ENCODE data around the gene ANKRD13C.
"Not testable (repeated sequence)": the region's sequence is repeated elsewhere in the genome, so short reads cannot be mapped to it uniquely, and the experiment has no call there.

DNA sequence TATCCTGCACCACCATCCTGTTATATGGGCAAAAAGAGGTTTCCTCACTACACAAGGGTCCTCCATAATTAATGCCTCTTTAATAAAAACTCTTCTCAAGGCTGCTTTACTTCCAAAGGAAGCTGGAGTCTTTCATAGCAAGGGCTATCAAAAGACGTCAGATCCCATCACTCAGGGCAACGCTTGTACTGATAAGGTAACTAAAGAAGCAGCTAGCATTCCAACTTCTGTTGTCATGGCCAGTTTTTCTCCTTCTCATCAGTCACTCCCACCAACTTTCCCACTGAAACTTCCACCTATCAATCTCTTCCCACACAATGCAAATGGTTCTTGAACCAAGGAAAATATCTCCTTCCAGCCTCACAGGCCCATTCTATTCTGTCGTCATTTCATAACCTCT is 17.1 kb upstream of the ANKRD13C start:
- TF ChIP-seq POLR2A (IDR thresholded peaks at IDR 0.05); CTCF (IDR thresholded peaks at IDR 0.05 in 4 of 5, conservative IDR thresholded peaks at IDR 0.05 in 1 of 5): not testable (repeated sequence)

All from gastrocnemius medialis (tissue), 4 donors.